ENCODE data around the gene BCAS3.
"Not testable (repeated sequence)": the region's sequence is repeated elsewhere in the genome, so short reads cannot be mapped to it uniquely, and the experiment has no call there.

BCAS3 gene

DNA sequence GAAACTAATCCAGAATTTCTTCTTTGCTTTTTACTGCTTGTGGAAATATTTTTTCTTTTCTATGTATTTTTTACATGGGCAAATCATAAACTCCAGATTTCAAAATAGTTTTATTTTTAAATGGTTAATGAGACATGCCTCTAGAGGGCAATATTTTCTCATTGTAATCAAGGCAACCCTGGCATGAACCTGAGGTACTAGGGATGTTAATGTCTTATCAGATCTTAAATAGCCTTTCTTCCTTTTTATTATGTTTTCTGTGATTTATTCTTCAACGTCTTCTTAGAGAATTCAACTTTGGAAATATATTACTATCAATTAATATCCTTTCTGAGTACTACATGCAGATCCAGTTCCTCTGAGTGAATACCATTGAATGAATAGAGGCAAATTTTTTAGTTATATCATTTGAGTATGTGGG lies 324.7 kb downstream of the BCAS3 start:
- DNase-seq (ENCODE audit: low read depth in 3 of 3): no peak

DNA sequence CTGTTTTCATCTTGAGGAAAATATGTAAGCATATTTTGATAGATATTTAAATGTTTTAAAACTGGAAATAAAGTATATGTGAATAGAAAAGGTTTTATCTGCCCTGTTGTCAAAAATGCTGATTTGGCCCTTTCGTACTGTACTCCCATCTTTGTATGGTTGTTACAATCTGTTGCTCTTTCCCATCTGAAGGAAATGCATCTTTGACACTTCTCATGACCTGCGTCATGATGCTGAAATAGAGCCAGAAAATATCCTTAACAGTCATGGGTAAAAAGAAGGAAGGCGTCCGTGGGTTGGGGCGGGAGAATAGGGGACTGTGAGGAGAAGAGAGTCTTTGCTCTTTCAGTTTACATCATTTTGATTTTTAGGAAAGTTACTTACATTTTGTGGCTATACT lies 327.7 kb downstream of the BCAS3 start:
- no peak for DNase-seq (ENCODE audit: low read depth in 3 of 3)

DNA sequence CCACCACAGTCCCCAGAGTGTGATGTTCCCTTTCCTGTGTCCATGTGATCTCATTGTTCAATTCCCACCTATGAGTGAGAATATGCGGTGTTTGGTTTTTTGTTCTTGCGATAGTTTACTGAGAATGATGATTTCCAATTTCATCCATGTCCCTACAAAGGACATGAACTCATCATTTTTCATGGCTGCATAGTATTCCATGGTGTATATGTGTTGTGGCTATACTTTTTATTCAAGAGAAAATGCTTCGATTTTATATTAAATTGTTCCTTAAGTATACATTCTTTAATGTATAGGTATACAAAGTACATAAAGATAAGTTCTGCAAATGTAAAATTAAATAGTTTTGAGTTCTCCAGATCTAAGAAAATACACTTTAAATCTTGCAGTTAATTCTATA lies 328.3 kb downstream of the BCAS3 start:
- DNase-seq (ENCODE audit: low read depth in 3 of 3): not testable (repeated sequence)

DNA sequence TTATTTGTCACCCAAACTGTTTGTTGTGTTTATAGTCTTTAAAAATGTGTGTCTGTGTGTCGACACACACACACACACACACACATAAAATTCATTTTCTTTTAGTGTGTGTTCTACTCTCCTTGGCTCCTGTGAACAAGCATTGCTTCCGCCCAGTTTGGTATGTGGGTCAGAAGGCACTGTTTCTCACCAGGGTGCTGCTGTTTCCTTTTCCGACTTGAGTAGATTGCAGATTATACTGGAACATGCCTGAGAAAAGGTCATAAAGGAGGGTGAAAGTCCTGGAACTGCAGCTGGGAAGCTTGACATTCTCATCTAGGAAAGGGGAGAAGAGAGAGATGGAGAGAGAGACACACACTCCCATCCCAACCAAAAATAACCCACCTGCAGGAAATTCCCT lies 330.3 kb downstream of the BCAS3 start:
- DNase-seq (ENCODE audit: low read depth in 3 of 3): no peak

DNA sequence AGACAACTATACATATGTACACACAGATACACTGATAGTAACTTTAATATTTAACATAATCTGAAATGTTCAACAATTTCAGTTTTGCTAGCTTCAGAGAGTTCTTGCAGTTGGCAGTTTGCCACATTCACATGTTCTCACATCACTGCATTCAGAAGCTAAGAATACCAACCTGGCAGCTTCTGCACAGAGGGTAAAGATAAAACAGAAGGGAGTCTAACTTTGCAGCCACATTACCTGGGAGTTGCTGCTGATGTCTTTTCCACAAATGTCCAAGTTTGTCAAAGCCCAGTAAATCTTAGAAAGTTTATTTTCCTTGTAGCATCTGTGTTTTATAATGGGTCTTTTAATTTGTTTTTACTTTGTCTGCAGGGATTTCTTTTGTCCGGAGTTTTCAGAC lies 332.0 kb downstream of the BCAS3 start:
- no peak for DNase-seq (ENCODE audit: low read depth in 3 of 3)

DNA sequence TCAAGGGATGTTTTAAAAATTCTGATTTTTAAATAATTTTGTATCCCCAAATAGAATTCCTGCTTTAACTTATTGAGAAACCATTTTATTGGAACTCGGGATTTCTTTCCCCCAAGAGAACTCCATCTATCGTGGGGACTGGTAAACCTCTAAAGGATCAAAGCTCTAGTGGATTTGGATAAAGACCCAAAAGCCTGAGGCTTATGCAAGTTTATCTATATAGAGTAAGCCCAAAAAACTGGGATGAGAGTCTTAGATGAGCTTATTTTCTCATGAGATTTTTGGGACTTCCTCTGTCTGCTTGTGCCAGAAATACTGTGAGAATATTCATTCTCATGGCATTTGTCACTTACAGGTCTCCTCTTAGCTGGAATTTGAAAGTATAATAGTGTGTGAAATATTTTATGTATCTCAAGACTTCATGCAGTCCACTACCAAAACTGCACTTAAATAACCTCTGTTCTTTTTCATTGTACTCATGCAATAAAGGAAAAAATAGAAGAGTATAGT lies 333.1 kb downstream of the BCAS3 start:
- DNase-seq (ENCODE audit: low read depth in 3 of 3): no peak

DNA sequence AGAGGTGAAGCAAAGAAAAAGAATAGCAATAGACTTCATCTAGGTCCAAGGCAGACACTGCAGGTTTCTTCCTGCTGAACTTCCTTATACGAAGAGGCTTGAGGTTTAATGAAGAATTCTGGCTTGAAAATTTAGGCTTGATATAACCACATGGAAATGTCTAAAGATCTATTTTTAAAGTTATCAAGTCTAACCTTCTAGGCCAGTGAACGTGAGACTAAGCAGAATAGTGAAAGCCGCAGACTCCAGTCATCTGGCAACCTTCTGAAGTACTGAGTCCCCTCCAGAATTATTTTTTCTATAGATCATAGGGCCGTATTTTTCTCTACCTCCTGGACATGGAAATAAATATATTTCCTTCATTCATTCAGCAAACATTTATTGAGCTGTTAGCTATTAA lies 333.6 kb downstream of the BCAS3 start:
- DNase-seq (ENCODE audit: low read depth in 3 of 3): no peak

DNA sequence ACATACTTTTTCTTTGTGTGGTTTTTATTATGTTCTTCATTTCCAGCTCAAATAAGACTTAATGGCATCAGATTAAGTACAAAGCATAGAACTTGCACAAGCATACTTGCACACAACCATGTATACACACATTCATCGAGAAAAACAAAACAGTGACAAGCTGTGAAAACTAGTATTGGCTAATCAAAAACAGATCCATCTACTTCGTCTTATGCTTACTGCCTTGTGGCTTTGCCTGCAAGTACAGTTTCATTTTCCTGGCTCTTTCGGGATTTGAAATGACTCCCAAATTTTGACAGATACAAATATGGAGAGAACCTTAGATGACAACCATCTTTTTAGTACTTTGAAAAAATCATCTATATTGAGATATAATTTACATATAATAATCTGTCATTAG lies 338.3 kb downstream of the BCAS3 start:
- no peak for DNase-seq (ENCODE audit: low read depth in 3 of 3)

DNA sequence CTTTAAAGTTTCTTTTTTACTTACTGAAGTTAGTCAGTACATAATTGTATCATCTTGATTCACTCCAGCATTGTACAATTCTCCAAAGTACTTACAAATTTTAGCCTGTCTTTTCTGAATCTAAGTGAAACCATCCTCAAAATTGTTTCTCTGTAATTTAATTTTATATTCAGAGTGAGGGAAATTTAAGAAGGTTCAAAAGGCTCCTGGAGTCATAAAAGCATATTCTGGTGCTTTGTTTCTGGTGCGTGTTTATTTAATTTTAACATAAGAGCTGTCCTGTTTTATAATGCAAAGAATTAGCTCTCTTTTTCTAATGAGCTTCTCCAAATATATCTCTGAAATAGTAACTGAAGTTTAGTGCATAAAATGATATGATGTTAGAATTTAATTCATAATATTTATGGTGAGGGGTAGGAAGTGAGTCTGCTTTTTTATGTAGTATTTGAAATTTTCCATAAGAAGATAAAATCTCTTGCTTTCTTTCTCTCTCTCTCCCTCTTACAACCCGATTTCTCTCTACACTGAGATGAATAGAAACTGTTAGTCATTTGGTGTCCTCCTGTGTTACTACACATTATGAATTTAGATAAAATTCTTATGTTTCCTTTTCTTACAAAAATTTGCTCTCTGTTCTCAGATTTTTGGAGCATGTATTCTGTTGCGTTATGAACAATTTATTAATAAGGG lies 339.8 kb downstream of the BCAS3 start:
- DNase-seq (ENCODE audit: low read depth in 3 of 3): no peak

DNA sequence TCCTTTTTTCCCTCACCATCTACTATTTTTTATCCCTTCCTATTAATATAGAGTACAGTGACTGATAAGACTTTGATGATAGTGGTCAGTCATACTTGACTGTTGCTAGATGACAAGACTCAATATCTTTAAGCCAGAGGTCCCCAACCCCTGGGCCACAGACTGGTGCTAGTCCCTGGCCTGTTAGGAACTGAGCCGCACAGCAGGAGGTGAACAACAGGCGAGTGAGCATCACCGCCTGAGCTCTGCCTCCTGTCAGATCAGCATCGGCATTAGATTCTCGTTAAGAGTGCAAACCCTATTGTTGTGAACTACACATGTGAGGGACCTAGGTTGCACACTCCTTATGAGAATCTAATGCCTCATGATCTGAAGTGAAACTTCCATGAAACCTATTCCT lies 341.3 kb downstream of the BCAS3 start:
- no peak for DNase-seq (ENCODE audit: low read depth in 3 of 3)

DNA sequence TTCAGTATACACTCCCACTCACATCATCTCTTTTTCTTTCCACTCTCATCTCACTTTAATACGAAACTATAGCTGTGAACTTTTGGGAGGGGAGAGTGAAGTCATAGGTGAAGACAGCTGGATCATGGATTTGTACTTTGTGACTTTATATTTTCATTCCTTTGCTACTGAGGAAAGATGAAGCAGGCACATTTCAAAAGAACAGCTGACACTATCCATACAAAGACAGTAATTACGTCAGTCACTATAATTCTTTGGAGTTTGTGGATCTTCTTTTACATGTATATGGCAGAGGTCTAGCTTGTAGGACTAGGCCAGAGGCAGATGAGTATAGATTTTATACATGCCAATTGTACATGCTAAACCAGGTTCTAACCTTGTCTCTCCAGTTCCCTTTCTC lies 346.3 kb downstream of the BCAS3 start:
- no peak for DNase-seq (ENCODE audit: low read depth in 3 of 3)

DNA sequence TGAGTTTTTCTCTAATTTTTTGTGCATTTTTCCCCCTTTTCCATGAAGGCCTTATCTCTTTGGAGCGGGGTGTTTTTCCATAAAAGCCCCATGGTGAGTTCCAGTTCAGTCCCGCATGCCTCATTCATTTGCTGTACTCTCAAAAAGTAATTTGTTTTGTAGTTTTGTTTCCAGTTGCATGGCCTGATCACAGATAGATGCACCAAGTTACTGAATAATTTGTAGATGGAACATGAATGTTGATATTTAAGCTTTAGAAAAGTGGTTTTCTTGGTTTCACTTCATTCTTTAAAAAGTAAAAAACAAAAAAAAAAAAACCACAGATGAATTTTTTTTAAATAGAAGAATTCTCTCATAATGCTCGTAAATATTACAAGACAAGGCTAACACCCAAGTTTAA lies 349.2 kb downstream of the BCAS3 start:
- no peak for DNase-seq (ENCODE audit: low read depth in 3 of 3)

DNA sequence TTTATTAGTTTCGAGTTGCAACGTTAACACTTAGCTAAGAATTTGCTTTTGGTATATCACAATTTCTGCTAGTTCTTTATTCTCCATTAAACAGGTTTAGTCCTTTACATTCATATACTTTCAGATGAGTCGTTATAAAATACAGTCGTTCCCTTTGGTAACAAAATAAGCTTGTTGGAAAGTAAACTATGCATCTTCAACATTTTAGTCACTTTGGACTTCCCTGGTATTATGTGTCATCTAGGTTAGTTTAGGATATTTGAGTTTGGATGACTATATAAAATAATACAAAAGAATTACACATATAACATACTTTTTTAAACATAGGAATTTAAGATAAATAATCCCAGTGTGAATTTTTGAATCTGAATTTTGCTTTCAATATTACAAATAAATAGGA lies 351.5 kb downstream of the BCAS3 start:
- DNase-seq (ENCODE audit: low read depth in 3 of 3): no peak

DNA sequence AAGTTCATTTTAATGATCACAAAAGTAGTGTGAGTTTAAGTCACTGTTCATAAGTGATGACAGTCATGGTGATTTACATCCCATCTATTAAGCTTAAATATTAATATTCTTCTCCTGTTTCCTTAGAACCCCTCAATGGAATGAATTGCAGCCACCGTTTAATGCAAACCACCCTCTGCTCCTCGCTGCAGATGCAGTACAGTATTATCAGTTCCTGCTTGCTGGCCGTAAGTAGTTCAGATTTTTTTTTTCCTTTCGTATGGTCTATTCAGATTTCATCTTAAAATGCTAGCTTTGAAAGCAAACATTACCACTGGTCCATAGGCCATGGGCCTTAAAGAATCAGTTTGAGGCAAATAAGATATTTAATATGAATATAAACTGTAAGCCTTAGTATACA lies 363.0 kb downstream of the BCAS3 start:
- DNase-seq (ENCODE audit: low read depth in 3 of 3): no peak

DNA sequence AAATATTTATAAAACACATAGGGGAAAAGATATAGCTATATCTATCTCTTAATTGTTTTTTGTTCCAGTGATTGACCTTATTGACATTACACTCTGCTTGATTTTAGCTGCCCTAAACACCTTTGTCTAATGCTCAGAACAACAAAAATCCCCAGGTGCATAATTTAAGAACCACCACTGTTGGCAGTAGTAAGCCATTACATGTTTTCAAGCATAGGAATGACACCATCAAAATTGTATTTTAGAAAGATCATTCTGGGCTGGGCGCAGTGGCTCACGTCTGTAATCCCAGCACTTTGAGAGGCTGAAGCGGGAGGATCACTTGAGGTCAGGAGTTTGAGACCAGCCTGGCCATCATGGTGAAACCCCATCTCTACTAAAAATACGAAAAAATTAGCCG lies 364.7 kb downstream of the BCAS3 start:
- not testable (repeated sequence) for DNase-seq (ENCODE audit: low read depth in 3 of 3)

DNA sequence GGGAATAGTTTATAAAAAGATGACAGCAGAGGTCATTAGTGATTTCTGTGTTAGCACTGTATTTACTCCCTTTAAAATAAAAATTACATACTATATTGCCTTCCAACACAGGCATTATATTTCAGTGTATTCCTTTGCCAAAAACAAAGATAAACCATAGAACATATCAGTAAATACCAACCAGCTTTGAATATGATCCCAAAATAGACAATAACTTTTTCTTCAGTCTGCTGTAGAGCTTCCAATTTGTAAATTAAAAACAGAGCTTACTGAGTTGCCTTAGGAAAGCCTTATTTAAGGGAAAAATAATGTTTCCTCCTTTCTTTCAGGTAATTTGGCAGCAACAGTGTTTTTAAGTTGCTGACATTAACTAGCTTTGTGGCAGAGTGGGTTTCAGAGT lies 369.9 kb downstream of the BCAS3 start:
- no peak for DNase-seq (ENCODE audit: low read depth in 3 of 3)

DNA sequence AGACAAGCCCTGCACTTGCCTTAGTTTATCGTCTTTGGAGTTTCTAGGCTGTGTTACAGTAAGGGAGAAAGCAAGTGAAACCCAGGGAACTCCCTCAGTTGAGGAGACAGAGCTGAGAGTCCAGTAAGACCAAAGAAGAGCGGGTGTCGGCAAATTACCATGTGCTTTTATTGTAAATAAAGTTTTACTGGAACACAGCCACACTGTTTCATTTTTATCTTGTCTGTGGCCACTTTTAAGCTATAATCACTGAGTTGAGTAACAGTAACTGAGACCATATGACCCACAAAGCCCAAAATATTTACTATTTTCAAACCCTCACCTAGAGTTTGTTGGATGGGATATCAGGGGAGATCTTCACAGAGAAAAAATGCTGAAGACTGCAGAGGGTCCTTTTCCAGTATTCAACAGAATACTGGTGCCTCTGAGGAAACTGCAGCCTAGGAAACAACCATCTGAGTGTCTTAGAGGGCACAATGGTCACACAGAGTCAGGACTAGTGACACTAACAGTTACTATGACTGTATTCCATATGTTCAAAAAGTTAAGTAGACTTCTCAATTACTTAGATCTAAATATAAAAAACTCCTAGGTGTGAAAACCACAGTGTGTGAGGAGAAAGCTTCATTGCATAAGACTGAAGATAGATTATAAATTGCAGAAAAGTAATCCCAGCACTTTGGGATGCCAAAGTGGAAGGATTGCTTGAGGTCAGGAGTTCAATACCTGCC lies 370.9 kb downstream of the BCAS3 start:
- no peak for DNase-seq (ENCODE audit: low read depth in 3 of 3)

DNA sequence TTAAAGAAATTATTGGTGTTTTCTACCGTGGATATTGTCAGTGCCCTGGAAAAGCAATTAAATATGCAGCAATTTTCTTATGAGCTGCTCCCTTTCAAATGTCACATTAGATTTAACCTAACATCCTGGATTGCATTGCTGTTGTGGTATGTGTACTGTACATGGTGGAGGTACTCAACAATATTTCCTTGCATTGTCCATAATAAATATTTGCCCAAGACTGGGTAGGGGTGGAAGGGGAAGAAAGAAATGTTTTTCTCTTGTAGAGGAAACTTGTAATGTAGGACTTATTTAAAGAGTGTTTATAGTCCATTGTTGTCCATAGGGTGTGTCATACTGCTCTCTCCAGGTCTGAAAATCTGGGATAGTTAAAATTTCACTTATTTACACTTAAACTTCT lies 375.8 kb downstream of the BCAS3 start:
- no peak for DNase-seq (ENCODE audit: low read depth in 3 of 3)

DNA sequence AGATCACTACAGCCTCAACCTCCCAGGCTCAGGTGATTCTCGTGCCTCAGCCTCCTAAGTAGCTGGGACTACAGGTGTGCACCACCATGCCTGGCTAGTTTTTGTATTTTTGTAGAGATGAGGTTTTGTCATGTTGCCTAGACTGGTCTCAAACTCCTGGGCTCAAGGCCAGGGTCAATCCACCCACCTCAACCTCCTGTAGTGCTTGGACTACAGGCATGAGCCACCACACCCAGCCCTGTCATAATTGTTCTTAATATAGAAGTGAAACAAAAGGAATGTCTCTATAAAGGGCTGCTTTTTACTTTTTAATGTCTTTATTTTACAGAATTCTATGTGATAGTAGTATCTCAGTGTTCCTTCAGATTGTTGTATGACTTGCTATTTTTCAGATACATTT lies 376.8 kb downstream of the BCAS3 start:
- no peak for DNase-seq (ENCODE audit: low read depth in 3 of 3)

DNA sequence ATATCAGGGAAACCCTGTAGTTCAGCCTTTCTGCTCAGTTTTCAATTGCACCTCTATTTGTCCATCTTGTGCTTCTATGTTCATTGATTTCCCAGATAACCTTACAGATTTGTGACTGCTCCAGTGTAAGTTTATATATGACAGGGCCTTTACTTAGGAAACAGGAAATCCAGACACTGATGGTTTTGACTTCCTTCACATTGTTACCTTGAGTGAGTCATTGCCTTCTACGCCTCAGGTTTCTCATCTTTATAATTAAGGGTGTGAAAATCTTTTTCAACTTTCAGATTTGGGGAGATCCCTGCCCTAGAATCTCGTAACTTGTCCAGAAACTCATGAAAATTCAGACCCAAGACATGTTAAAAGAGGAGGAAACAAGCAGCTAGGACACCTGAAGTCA lies 379.6 kb downstream of the BCAS3 start:
- no peak for DNase-seq (ENCODE audit: low read depth in 3 of 3)

DNA sequence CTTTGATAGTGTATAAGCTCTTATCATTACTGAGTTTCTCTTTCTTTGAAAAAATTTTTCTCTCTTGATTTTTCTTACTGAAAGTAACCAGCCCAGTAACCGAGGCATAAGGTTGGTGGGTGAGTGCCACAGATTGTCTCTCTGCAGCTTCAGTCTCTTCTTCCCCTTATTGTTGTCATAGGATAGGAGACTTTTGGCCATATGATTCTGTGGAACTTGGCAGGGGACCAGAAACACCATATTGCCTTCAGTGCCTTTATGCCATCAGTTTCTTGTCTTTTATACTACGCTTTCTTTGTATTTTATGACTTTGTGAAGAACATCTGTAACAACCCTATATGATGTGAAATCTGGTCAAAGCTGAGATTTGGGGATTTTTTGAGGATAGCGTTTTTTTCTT lies 380.4 kb downstream of the BCAS3 start:
- no peak for DNase-seq (ENCODE audit: low read depth in 3 of 3)

DNA sequence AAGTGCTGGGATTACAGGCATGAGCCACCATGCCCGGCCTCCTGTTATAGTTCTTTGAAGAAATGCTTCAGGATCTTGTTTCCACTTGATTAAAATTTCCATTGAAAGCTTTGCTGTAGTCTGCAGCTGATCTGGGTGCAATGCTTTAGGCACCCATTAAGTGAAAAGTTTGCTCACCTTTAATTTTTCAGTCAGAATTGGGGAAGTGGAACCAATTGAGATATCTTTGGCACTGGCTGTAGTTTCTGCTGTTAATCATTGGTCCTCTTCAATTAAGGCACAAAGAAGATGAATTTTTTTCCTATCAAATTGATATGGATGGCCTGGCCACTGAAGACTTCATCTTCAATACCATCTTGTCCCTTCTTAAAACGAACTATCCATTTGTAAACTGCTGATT lies 385.9 kb downstream of the BCAS3 start:
- no peak for DNase-seq (ENCODE audit: low read depth in 3 of 3)

All from stimulated activated CD4-positive, alpha-beta T cell treated with anti-CD3 and anti-CD28 coated beads, TNF-alpha, amount 100 ng/mL, for 4 hours (primary cell).